ENCODE data around the gene RASSF10. TPM values are rescaled to one million over a fixed set of nuclear protein-coding genes. Genes with fewer than 3 reads are reported as not detected.

RASSF10 gene
- total and polyA plus RNA-seq, 8 donors, result 0.06 to 0.41 (median 0.26) TPM; not detected in 4

GRCh38 chr11:12995823-12996222 lies 13.3 kb upstream of the RASSF10 start:
- ATAC-seq (no peak), FAIRE-seq (no peak), DNase-seq (no peak)
- intact Hi-C loops (cut with DNase I), result no loop called here
- Histone ChIP-seq H3K4me3 (no peak overlapping the region), H3K9me3 (no peaks in the 10 kb centered on the region), H3K36me3 (no peaks in the 10 kb centered on the region), H3K4me1 (peaks cover 0 to 9% (median 5%) of the 10 kb centered on the region in 3 donors), H3K27ac (no peak overlapping the region), H3K27me3 (no peaks in the 10 kb centered on the region)
- TF ChIP-seq CTCF (IDR thresholded peaks at IDR 0.05), result no peak

- DNase-seq (no peak), FAIRE-seq (no peak), ATAC-seq (peak in 2 of 4 donors; percentile 40 to 80)
- 10 to 18% methylated on average over 1 of the region's 1 CpG for WGBS, 2 donors
- Histone ChIP-seq H3K9me3 (no peaks in the 10 kb centered on the region), H3K4me3 (no peak overlapping the region), H3K27ac (no peak overlapping the region), H3K4me1 (peaks cover 0 to 9% (median 5%) of the 10 kb centered on the region in 3 donors), H3K27me3 (no peaks in the 10 kb centered on the region), H3K36me3 (no peaks in the 10 kb centered on the region)
- no peak for TF ChIP-seq CTCF (IDR thresholded peaks at IDR 0.05)
- intact Hi-C loops (cut with DNase I), result no loop called here
Observed at GRCh38 chr11:12997168-12997567, 11.9 kb upstream of the RASSF10 start.

DNA sequence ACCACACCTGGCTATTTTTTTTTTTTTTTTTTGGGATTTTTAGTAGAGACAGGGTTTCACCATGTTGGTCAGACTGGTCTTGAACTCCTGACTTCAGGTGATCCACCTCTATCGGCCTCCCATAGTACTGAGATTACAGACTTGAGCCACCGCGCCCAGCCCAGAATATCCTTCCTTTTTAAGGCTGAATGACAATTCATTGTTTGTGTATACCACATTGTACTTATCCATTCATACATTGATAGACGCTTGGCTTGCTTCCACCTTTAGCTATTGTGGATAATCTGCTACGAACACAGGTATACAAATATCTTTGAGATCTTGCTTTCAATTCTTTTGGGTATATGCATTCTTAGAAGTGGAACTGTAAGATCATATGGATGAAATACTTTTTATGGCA lies 10.8 kb upstream of the RASSF10 start:
- no peak overlapping the region for H3K27ac ChIP-seq
- H3K27me3 ChIP-seq, result no peaks in the 10 kb centered on the region
- H3K4me1 ChIP-seq, result peaks cover 0 to 9% (median 5%) of the 10 kb centered on the region in 3 donors
- intact Hi-C loops (cut with DNase I), result no loop called here
- WGBS, 2 donors, result 85 to 88% methylated on average over 5 of the region's 5 CpGs
- H3K4me3 ChIP-seq, result no peak overlapping the region
- FAIRE-seq (no peak), ATAC-seq (no peak), DNase-seq (no peak)
- no peak for TF ChIP-seq CTCF (IDR thresholded peaks at IDR 0.05)
- H3K9me3 ChIP-seq, result no peaks in the 10 kb centered on the region
- H3K36me3 ChIP-seq, result no peaks in the 10 kb centered on the region

DNA sequence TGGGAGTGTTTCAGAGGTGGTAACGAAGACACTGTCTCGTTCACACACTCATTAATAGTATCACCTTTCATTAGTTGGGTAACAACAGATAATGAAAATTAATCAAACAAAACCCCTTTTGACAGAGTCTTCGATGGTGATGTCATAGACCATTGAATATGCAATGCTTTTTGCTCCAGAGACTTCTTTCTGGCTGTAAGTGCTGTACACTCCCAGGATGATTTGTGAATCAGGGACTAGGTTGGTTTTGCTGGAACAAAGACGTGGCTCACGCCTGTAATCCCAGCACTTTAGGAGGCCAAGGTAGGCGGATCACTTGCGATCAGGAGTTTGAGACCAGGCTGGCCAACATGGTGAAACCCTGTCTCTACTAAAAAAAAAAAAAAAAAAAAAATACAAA lies 9.5 kb upstream of the RASSF10 start:
- H3K4me3 ChIP-seq, result no peak overlapping the region
- peaks cover 0 to 9% (median 5%) of the 10 kb centered on the region in 3 donors for H3K4me1 ChIP-seq
- ATAC-seq, result no peak
- H3K36me3 ChIP-seq, result no peaks in the 10 kb centered on the region
- WGBS, 2 donors, result 92 to 94% methylated on average over 7 of the region's 7 CpGs
- H3K27ac ChIP-seq, result no peak overlapping the region
- no peaks in the 10 kb centered on the region for H3K27me3 ChIP-seq
- no peak for FAIRE-seq
- intact Hi-C loops (cut with DNase I), result no loop called here
- no peak for DNase-seq
- H3K9me3 ChIP-seq, result no peaks in the 10 kb centered on the region
- no peak for TF ChIP-seq CTCF (IDR thresholded peaks at IDR 0.05)

DNA sequence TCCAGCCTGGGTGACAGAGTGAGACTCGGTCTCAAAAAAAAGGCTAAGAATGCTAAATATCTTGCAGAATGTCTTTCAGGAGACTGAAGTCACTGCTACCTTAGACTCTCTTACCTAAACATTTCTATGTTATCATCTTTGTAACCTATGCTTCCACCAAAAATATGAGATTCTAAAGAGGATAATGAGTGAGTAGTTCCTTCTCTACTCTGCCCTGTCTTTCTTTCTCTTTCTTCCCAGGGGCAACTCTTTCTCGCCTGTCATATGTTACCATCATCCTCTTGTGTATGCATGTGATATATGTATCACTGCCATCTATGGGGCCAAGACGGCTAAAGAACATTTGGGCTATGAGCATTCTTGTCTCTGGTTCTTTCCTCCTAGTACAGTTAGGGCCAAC lies 9.0 kb upstream of the RASSF10 start:
- Histone ChIP-seq H3K27me3 (no peaks in the 10 kb centered on the region), H3K4me1 (peaks cover 0 to 9% (median 5%) of the 10 kb centered on the region in 3 donors), H3K27ac (no peak overlapping the region), H3K36me3 (no peaks in the 10 kb centered on the region), H3K9me3 (no peaks in the 10 kb centered on the region), H3K4me3 (no peak overlapping the region)
- no peak for ATAC-seq
- no peak for FAIRE-seq
- intact Hi-C loops (cut with DNase I), result no loop called here
- WGBS, 2 donors, result 92 to 96% methylated on average over 3 of the region's 3 CpGs
- no peak for TF ChIP-seq CTCF (IDR thresholded peaks at IDR 0.05)
- DNase-seq, result no peak

Data from pancreas (tissue), 10 donors.